NCI-H146 (cell line): ENCODE results near the gene CCNB1IP1.
"Not testable (repeated sequence)": the region's sequence is repeated elsewhere in the genome, so short reads cannot be mapped to it uniquely, and the experiment has no call there.

ENCODE experiments used
- DNase-seq: peaks from one replicate; lab custom pipeline; 2025; lab: John Stamatoyannopoulos, UW

The CCNB1IP1 gene

GRCh38 chr14:20332431-20332787 is 670 bp downstream of the CCNB1IP1 start:
- DNase-seq = peak; percentile 15

DNA sequence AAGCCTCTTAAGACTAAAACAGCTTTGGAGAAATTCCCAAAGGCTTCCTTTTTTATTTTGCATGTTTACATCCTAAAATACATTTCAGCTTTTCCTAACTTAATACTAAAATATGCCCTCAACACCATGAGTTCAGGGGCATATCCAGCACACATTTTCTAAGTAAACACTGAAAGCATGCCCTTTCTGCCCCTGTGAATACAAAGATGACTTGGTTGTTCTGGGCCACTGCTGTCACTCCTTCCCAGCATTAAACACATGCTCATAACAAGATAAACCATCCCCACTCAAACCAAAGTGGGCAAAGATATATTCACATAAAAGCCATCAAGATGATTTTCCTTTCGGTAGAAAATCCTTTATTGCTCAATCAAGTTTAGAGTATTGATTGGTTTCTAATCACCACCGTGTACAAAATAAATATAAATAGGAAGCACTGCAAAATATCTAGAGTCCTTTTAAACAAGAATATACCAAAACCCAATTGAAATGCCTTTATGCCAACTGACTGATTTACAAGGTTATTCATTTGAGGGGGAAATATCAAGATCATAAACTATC is 1.9 kb downstream of the CCNB1IP1 start:
- no peak for DNase-seq

DNA sequence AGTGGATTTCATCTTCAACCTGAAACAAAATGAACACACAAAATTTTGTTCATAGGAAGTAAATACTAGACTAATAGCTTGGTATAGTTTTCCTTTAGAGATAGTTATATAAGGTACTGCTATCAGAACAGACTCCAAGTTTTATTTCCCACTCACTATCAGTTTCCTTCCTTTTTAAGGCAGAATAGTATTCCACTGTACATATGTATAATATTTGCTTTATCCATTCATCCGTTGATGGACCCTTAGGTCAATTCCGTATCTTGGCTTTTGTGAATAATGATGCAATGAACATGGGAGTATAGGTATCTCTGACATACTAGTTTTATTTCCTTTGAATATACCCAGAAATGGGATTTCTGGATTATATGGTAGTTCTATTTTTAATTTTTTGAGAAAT is 3.7 kb downstream of the CCNB1IP1 start:
- DNase-seq = no peak

GRCh38 chr14:20328705-20329104 is 4.4 kb downstream of the CCNB1IP1 start:
- DNase-seq = no peak

DNA sequence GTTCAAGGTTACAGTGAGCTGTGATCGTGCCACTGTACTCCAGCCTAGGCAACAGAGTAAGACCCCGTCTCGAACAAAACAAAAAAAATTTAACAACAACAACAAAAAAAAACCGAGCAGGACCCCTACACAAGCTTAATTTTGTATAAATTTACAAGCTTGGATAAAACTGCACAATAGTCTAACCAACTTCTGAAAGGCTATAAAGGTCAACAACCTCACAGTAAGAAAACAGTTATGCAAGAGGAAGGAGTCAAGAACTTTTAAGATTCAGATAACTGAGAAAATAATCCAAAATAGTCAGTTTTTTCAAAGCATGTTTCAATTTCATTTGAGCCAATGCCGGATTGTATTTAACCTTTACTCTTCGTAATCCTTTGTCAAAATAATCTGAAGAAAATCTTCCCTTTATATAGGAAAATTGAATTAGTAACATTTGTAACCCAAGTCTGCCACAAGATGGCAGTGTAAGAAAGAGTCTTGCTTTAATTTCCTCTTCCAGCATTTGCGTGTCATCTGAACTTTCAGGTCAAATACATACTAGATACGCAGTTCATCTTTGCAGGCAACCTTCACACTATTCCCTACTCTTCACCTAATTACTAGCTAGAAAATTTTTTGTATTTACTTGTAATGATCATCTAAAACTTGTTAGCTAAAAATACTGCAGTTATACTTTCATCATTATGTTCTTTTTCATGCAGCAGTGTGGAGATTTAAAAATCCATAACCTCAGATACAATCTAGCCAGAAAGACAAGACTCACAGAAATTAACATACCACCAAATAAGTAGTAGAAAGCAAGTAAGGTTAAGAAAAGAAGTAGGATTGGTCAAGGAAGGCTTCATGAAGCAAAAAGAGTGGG is 5.8 kb downstream of the CCNB1IP1 start:
- DNase-seq = peak; percentile 58

DNA sequence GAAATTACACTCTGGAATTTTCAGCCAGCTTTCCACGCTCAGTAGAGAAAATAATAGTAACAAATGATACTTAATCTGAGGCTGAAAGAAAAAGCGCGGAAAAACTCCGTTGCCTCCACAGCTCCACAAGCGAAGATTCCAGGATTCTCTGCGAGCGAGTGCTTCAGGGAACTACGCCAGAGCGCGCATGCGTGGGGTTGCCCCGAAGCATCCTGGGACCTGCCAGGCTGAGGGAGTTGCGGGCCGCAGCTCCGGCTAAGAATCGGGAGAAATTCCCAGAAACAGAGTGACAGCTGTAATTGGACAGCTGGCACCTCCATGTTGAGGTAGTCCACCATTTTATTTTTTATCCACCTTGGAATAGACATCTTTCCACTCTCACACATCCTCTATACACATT is 15.4 kb downstream of the CCNB1IP1 start:
- DNase-seq = no peak

DNA sequence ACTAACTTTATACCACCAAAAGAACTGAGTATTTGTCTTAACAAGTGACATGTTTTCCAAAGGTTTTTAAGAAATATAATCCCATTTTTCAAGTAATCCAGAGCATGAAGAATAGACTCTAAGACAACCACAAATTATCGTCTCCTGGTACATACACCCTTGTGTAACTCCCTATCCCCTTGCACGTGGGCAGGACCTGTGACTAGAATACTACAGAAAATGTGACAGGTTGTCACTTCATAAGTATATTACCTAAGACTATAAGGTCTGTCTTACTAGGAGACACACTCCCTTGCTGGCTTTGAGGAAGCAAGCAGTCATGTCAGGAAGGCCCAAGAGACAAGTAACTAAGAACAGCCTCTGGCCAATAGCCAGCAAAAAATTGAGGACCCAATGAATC is 19.1 kb downstream of the CCNB1IP1 start:
- no peak for DNase-seq

DNA sequence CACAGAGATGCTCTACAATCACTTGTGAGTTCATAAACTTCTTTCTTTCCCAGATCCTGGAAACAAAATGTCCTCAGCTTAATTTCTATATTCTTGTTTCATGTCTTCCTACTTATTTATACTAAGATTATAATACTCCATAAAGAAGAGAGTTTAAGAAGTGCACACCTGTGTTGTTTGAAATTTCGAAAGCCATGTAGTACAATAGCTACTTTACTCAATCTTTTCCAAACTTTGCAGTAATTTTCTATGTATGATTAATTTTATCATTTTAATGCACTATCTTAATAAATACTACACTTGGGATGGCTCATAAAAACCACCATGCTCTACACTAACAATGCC is 27.0 kb downstream of the CCNB1IP1 start:
- DNase-seq = no peak

DNA sequence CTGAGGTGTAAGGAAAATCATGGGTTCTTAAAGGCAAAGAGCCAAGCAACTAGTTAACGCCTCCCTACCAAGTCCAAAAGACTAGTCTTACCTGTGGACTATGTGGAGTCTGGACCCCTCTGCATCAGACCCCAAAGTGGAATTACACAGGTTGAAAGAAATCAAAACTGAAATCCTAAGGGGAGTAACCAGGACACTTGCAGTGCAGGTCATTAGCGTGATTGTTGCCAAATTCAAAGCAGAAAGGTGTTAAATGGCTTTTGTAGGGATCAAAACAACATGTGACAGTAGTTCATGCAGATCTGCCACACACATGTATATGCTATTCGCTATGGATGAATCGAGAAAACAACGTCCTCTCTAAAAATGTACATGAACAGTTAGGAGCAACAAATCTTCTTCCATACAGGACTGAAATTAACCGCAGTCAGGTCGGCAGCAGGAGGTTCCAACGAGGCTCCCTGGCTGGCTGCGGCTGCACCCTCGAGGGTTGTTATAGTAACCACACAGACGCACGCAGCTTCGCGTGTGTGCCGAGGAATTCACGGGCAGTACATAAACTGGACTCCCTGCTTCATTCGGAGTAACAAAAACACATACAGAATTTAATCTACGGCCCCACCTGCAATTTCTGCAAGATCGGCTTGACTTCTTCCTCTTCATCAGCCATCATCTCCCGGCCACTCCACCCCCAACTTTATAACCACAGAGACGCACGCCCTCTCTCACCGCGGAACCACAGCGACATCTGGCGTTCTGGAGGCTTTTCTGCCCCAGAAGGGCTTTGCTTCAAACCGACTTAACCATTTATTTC is 27.6 kb downstream of the CCNB1IP1 start, which contains the start of gene TTC5:
Gene TTC5, minus strand, starts transcription at position 687 of the 814 bp plus-strand sequence. Its CDS starts 14 bp downstream, at position 673.
- DNase-seq = peak; percentile 79

DNA sequence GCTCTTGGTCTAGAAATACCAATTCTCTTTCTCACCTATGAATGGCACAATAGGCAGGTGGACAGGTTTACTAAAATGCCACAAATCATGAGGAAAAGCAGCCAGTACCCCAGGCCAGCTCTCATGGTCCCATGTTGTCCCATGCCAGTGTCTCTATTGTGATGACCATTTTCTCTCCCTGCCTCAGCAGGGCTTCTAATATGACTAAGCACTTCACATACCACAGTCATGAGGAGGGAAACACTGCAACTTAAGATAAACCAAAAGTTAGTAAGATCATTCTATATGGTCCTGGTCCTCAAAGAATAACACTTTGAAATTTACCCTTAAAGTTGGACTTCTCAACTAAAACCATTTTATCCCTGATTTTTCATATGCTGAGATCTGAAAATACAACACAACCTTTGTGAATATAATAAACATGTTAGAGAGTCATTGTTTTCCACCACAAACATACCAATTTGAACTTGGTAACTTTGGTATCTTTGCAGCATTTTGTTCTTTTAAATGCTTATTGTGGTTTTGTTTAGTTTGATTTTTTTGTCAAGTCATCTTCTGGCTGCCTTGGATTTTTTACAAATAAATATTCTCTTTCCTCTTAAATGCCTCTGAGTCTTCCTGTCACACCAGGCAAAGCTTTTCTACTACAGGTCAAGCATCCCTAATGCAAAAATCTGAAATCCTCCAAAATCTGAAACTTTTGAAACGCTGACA is 30.9 kb downstream of the CCNB1IP1 start:
- DNase-seq = no peak

DNA sequence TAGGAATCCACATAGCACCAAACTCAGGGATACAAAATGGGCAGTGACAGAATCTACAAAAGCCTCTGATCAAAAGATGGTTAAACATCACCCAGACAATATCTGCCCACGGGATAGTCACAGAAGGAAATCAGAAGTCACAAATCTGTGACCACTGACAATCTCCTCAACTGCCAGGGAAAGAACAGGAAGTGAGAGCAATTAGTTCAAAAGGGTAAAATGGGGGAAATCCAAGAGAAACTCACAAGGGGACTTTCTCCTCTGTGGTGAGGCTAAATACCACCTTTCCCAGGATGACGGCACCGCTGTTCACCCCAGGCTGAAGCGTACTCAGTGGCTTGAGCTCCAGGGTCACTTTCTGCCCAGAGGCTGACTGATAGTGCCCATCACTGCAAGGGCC is 38.0 kb downstream of the CCNB1IP1 start:
- DNase-seq = no peak

GRCh38 chr14:20294636-20295035 is 38.4 kb downstream of the CCNB1IP1 start:
- DNase-seq = no peak

DNA sequence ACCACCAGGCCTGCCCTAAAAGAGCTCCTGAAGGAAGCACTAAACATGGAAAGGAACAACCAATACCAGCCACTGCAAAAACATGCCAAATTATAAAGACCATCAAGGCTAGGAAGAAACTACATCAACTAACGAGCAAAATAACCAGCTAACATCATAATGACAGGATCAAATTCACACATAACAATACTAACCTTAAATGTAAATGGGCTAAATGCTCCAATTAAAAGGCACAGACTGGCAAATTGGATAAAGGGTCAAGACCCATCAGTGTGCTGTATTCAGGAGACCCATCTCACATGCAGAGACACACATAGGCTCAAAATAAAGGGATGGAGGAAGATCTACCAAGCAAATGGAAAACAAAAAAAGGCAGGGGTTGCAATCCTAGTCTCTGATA is 51.1 kb downstream of the CCNB1IP1 start:
- not testable (repeated sequence) for DNase-seq

GRCh38 chr14:20280265-20280664 is 52.8 kb downstream of the CCNB1IP1 start:
- DNase-seq = not testable (repeated sequence)

GRCh38 chr14:20278414-20278813 is 54.7 kb downstream of the CCNB1IP1 start:
- no peak for DNase-seq

- DNase-seq = no peak
These were observed 55.7 kb downstream of the CCNB1IP1 start for GRCh38 chr14:20277409-20277808.

- no peak for DNase-seq
These were observed 59.0 kb downstream of the CCNB1IP1 start for GRCh38 chr14:20274062-20274461.

GRCh38 chr14:20264361-20264760 is 68.7 kb downstream of the CCNB1IP1 start:
- DNase-seq = not testable (repeated sequence)

DNA sequence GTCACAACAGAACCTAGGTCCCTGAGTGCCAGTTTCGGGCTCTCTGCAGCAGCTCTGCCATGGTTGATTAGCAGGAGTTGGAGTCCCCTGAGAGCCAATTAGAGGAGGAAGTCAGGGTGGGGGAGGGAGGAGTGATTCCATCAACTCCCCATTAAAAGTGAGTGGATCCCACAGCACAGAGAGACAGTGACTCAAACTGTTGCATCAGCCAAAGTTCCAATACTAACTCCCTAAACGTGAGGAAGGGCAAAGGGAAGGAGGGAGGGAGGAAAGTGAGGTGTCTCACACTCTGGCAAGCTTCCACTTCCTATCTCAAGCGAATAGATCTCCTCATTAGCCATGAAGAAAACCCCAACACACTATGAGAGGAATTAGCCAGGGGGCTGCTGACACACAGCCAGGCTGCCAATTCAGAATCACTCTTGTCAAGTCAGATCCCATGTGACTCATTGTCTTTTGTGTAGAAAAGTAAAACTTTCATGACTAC is 70.4 kb downstream of the CCNB1IP1 start:
- DNase-seq = no peak
